Osteoblast (primary cell): ENCODE measurements around the gene GKAP1. TPM values are rescaled to one million over a fixed set of nuclear protein-coding genes. Genes with fewer than 3 reads are reported as not detected.
A peak's percentile ranks its signal among the peaks of the same experiment; 100 is the strongest.
"Not testable (repeated sequence)": the region's sequence is repeated elsewhere in the genome, so short reads cannot be mapped to it uniquely, and the experiment has no call there.

Source experiments
- DNase-seq: peaks from one replicate; pipeline ENCODE4 v3.0.0; 2011; ENCODE audit warnings: low spot score, mixed read lengths; ENCODE audit not compliant: insufficient read length; ENCODE audit errors: missing footprints
- H2AFZ ChIP-seq: 2 replicates; pipeline ENCODE4 v1.6.0; 2011; ENCODE audit warnings: mild to moderate bottlenecking, low read length
- H3K27ac ChIP-seq: 2 replicates; pipeline ENCODE4 v1.5.1; 2011; ENCODE audit warnings: mild to moderate bottlenecking, low read depth, low read length, moderate library complexity
- H3K27me3 ChIP-seq: 2 replicates; pipeline ENCODE4 v1.6.0; 2012; ENCODE audit warnings: mild to moderate bottlenecking, control low read depth, inconsistent platforms, low read length, moderate library complexity; ENCODE audit not compliant: insufficient read depth
- H3K36me3 ChIP-seq: 2 replicates; pipeline ENCODE4 v1.5.1; 2011; ENCODE audit warnings: mild to moderate bottlenecking, low read length, control low read depth, moderate library complexity; ENCODE audit not compliant: insufficient read depth
- H3K4me1 ChIP-seq: 2 replicates; pipeline ENCODE4 v1.5.1; 2011; ENCODE audit warnings: mild to moderate bottlenecking, low read length, control low read depth, moderate library complexity; ENCODE audit not compliant: insufficient read depth
- H3K4me2 ChIP-seq: 2 replicates; pipeline ENCODE4 v1.6.0; 2011; ENCODE audit warnings: mild to moderate bottlenecking, low read length; ENCODE audit not compliant: insufficient read depth
- H3K4me3 ChIP-seq: fragments of 200-600 bp; sonication (generic); 3 replicates; pipeline ENCODE4 v1.5.1; 2012; ENCODE audit warnings: mild to moderate bottlenecking, low read length, inconsistent platforms; ENCODE audit not compliant: insufficient read depth
- H3K79me2 ChIP-seq: 2 replicates; pipeline ENCODE4 v1.6.0; 2012; ENCODE audit warnings: mild to moderate bottlenecking, low read length, control low read depth, inconsistent platforms; ENCODE audit not compliant: insufficient read depth
- H3K9me3 ChIP-seq: 2 replicates; pipeline ENCODE4 v1.5.1; 2011; ENCODE audit warnings: low read depth, low read length, control low read depth
- H4K20me1 ChIP-seq: 2 replicates; pipeline ENCODE4 v1.6.0; 2012; ENCODE audit warnings: mild to moderate bottlenecking, low read length, control low read depth; ENCODE audit not compliant: insufficient read depth
- CTCF ChIP-seq: IDR thresholded peaks from 2 replicates; pipeline ENCODE4 v1.5.1; 2011; ENCODE audit warnings: mild to moderate bottlenecking, low read depth, low read length, moderate library complexity; ENCODE audit errors: extremely low read depth
- total RNA-seq: library from RNA; depleted of rRNA; stranded (reverse); fragments of >200 nt; gene quantifications from 2 replicates; pipeline ENCODE4 v1.2.3, GENCODE V29; 2012

GKAP1 gene
- total RNA-seq = 1.1 and 1.5 TPM in 2 replicates

DNA sequence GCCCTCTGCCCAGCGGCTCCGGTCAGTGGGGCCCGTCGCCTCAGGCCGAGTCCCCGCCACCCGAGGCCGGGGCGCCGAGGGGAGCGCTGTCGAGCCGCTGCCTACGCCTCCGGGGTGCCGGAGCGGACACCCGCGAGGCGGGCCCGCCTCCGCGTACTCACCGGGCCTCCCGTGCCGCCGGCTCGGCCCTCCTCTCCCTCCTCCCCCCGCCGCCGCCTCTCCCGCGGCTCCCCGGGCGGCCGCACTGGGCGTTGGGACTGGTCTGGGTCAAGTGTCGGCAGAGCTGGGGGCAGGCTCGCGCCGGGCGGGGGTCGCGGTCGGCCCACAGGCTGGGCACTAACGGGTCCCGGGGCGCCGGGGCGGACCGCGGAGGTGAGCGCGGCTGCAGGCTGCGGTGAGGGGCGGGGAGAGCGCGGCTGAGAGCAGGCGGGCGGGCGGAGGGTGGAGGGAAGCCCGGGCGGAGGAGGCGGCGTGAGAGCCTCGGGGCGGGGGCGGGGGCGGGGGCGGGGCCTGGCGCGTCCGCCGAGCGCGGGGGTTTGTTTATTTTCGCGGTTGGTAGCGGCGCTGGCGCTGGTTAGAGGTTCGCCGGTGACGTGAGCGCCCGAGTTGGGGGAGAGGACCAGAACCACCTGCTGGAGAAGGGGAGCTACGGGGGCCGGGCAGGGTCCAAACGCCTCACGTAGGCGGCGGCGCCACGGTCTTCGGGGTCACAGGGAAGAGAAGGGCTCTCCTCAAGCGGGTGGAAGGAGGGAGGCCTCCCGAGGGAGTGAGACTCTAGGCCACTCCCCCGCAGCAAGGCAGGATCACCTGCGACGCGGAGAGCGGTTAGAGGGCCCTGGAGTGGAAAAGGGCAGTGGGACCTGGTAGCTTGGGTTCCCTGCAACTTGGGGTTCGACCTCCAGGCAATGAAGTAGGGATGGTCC, at the start of gene GKAP1:
GKAP1 (minus strand) TSS at position 414 of the 923 bp plus-strand sequence. CDS start 11,252 bp downstream, outside the sequence.
- not testable (repeated sequence) for H3K27ac ChIP-seq, H4K20me1 ChIP-seq, H3K79me2 ChIP-seq, H3K36me3 ChIP-seq, H3K27me3 ChIP-seq, H3K9me3 ChIP-seq, H3K4me1 ChIP-seq
- peak within 1 kb of the TSS; percentile 76 for H3K4me2 ChIP-seq
- H3K4me3 ChIP-seq = peak within 1 kb of the TSS; percentile 72
- H2AFZ ChIP-seq = peak within 1 kb of the TSS; percentile 74
- peak; percentile 80 for DNase-seq

- H2AFZ ChIP-seq, H3K27ac ChIP-seq, H3K27me3 ChIP-seq, H3K9me3 ChIP-seq, H3K79me2 ChIP-seq, H4K20me1 ChIP-seq, DNase-seq, H3K4me1 ChIP-seq, H3K4me2 ChIP-seq, H3K4me3 ChIP-seq, H3K36me3 ChIP-seq: not testable (repeated sequence)
Observed at GRCh38 chr9:83849895-83850294, 32.3 kb upstream of the GKAP1 start.

DNA sequence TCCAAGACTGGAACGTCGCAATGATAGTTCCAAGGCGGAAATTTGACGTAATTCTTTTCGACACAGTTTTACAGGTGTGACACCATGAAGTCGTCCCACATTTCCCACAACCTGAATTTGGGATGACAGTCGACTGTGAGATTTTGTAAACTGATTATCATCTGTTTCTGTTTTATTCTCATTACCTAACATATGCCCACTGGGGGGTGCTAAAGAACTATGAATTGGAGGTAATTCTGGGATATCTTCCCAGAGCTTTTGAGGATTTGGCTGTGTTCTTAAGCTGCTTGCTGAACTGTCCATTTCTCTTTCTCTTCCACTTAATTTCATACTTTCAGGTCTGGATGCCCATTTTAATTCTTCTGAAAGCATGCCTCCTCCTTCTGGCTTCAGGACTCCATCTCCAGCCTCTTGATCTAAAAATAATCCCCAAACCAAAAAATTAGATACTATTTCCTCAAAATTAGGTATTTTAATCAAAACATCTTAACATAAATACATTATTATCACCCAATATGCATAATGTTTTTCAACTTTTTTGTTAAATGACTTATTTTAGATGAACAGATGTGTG, 19.6 kb upstream of the GKAP1 start:
- not testable (repeated sequence) for H4K20me1 ChIP-seq, DNase-seq, H3K4me3 ChIP-seq, H2AFZ ChIP-seq, H3K79me2 ChIP-seq, H3K36me3 ChIP-seq, H3K27ac ChIP-seq, H3K4me1 ChIP-seq, H3K9me3 ChIP-seq, H3K27me3 ChIP-seq, H3K4me2 ChIP-seq
- peak; percentile 27 for TF ChIP-seq CTCF

DNA sequence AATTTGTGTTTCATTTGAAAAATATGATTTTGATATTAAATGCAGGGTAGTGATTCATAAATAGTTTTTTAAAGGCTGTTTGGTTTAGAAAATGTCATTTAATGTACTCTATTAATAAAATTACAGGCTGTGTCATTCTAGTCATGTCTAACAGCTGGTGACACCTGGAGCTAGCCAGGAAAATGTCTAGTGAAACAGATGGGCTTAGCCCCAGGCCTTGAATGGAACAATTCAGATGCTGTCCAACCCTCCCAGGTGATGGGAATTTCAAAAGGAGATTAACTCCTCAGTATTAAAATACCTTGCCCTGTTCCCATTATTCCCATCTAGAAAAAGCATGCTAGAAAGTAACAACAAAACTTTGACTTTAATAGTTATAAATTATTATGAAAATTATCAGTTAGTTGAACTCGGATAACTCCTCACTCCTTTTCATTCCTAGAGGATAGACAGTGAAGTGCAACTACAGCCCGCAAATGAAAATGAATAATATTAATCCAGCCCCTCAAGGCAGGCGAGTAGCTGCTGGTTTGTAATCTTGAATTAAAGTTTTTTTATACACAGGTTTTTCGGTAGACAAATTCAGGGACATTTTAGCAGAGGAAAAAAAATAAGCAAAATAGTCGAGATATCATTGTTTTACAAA, 13.0 kb upstream of the GKAP1 start:
- not testable (repeated sequence) for H3K4me3 ChIP-seq, DNase-seq, H3K27me3 ChIP-seq, H3K4me1 ChIP-seq, H4K20me1 ChIP-seq, H3K27ac ChIP-seq, H2AFZ ChIP-seq, H3K79me2 ChIP-seq, H3K4me2 ChIP-seq, H3K9me3 ChIP-seq, H3K36me3 ChIP-seq

DNA sequence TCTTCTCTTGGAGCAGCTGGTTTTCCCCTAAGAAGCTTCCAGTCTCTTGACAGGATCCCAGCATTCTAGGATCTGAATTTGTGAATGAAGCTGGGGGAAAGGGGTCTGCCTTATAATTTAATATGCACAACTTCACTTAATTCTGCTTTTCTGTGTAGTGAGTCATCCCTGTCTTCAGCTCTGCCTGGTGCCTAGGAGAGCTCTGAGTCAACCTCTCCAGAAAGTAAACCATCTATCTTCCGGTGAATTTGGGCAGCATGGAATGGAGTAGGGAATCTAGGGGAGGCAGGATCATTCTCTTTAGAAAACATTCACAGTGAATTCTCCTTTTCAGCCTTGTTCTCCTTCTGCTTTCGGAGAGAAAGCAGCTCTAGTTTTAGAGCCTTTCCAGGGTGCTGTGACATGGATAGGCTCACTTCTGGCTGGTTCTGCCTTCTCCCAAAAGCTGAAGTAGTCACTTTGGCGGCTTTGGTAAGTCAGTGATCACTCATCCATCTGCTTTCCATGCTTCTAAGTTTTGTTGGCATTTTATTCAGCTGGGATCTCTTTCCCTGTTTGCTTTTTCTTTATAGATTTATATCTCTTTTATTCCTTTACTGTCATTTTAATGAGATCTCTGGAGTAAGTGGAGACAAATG, 7.5 kb upstream of the GKAP1 start:
- not testable (repeated sequence) for H3K4me2 ChIP-seq, H3K79me2 ChIP-seq, H3K36me3 ChIP-seq, H3K27me3 ChIP-seq, H3K4me1 ChIP-seq, H3K9me3 ChIP-seq, H3K4me3 ChIP-seq, H3K27ac ChIP-seq, H4K20me1 ChIP-seq
- H2AFZ ChIP-seq = peak overlapping the region; percentile 60
- peak; percentile 66 for DNase-seq

- not testable (repeated sequence) for H3K27me3 ChIP-seq, H3K36me3 ChIP-seq, DNase-seq, H3K9me3 ChIP-seq, H4K20me1 ChIP-seq, H2AFZ ChIP-seq, H3K4me1 ChIP-seq, H3K79me2 ChIP-seq, H3K27ac ChIP-seq
- Histone ChIP-seq H3K4me3 (peak overlapping the region; percentile 72), H3K4me2 (peak overlapping the region; percentile 76)
Observed at GRCh38 chr9:83817011-83817355, 586 bp downstream of the GKAP1 start.

- H3K79me2 ChIP-seq, H4K20me1 ChIP-seq, DNase-seq: not testable (repeated sequence)
Observed at GRCh38 chr9:83815120-83815519, 2.4 kb downstream of the GKAP1 start.

DNA sequence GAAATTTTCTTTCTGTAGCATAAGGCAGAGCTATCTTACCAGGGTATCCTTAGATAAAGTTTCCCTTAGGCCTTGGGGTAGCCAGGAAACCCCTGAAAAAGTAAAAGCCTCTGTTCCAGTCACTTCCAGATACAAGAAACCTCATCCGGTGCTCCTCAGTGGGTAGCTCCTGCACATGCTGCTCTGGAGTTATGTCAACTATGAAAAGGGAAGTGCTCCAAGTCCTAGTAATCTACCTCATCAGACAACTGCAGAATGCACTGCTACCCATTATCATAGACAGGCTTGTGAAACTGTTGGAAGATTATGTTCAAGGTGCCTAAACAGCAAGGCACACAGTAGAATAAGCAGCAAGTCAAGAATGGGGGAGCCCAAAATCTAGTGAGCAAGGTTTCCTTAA, 8.4 kb downstream of the GKAP1 start:
- H3K79me2 ChIP-seq, DNase-seq, H3K36me3 ChIP-seq, H4K20me1 ChIP-seq, H3K27me3 ChIP-seq, H3K4me2 ChIP-seq, H2AFZ ChIP-seq, H3K9me3 ChIP-seq, H3K27ac ChIP-seq, H3K4me1 ChIP-seq, H3K4me3 ChIP-seq: not testable (repeated sequence)

More at GRCh38 chr9:83815120-83815519, 2.4 kb downstream of the GKAP1 start:
- H3K4me3 ChIP-seq, H3K4me1 ChIP-seq, H2AFZ ChIP-seq, H3K27ac ChIP-seq, H3K36me3 ChIP-seq, H3K27me3 ChIP-seq, H3K9me3 ChIP-seq, H3K4me2 ChIP-seq: not testable (repeated sequence)
